HL-60 (cell line): ENCODE data around the gene FGD3.

Source experiments
- DNase-seq, 2 experiments: peaks; one replicate each; pipeline ENCODE4 v3.0.0-alpha.2; 2010 to 2020; ENCODE audit warnings: low read depth in 1 of 2, low spot score in 1 of 2
- H3K27ac ChIP-seq: fragments of 250-450 bp; sonication (Bioruptor Pico); replicated peaks from 2 replicates; pipeline ENCODE4 v1.5.1; 2020; ENCODE audit warnings: mild to moderate bottlenecking, moderate library complexity
- H3K27me3 ChIP-seq: fragments of 250-450 bp; sonication (Bioruptor Pico); 2 replicates; pipeline ENCODE4 v1.5.1; 2021; ENCODE audit warnings: mild to moderate bottlenecking, moderate library complexity; ENCODE audit not compliant: insufficient read depth, poor library complexity, severe bottlenecking
- H3K4me3 ChIP-seq: replicated peaks from 2 replicates; pipeline ENCODE4 v1.5.1; 2011; ENCODE audit warnings: mild to moderate bottlenecking, control low read depth, low read length; ENCODE audit not compliant: insufficient read depth
- GABPA ChIP-seq: IDR thresholded peaks from 2 replicates; pipeline ENCODE4 v1.6.1; 2012; ENCODE audit warnings: low read depth
- POLR2AphosphoS5 ChIP-seq: IDR thresholded peaks from 2 replicates; pipeline ENCODE4 v1.6.1; 2012; ENCODE audit warnings: low read depth
- SPI1 ChIP-seq: IDR thresholded peaks from 2 replicates; pipeline ENCODE4 v1.6.1; 2012; ENCODE audit warnings: low read depth, mild to moderate bottlenecking, borderline replicate concordance
- TF ChIP-seq, protein P1 (sequence below): IDR thresholded peaks from 2 replicates; pipeline ENCODE4 v1.6.1; 2012; ENCODE audit warnings: low read depth; ENCODE audit not compliant: insufficient replicate concordance
- TF ChIP-seq, protein P2 (sequence below): IDR thresholded peaks from one replicate; pipeline ENCODE4 v1.5.1; 2011; ENCODE audit warnings: low read length, control low read depth, inconsistent platforms; ENCODE audit not compliant: insufficient read depth

FGD3 gene

DNA sequence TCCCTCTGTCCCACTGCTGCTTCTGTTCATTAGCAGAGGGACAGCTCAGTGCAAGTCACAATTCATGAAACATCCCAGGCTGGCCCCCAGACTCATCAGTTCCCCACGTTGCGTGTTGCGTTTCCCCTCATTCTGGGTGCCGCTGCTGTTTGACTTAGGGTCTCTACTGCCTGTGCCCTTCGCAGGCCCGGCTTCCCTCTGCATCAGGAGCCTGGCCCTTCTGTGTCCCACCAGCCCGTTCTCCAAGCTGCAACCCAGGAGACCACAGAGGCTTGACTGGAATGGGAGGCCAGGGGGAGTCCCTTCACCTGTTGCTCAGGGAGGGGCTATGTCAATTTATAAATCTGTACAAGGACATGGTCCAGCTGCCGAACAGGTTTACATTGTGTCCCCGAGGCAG, 57.2 kb downstream of the FGD3 start:
- Histone ChIP-seq H3K4me3 (no peak overlapping the region), H3K27me3 (no peaks in the 10 kb centered on the region), H3K27ac (no peak overlapping the region)
- DNase-seq, result no peak
- no peak for TF ChIP-seq POLR2AphosphoS5
- TF ChIP-seq GABPA, result no peak
- TF ChIP-seq, protein P1, sequence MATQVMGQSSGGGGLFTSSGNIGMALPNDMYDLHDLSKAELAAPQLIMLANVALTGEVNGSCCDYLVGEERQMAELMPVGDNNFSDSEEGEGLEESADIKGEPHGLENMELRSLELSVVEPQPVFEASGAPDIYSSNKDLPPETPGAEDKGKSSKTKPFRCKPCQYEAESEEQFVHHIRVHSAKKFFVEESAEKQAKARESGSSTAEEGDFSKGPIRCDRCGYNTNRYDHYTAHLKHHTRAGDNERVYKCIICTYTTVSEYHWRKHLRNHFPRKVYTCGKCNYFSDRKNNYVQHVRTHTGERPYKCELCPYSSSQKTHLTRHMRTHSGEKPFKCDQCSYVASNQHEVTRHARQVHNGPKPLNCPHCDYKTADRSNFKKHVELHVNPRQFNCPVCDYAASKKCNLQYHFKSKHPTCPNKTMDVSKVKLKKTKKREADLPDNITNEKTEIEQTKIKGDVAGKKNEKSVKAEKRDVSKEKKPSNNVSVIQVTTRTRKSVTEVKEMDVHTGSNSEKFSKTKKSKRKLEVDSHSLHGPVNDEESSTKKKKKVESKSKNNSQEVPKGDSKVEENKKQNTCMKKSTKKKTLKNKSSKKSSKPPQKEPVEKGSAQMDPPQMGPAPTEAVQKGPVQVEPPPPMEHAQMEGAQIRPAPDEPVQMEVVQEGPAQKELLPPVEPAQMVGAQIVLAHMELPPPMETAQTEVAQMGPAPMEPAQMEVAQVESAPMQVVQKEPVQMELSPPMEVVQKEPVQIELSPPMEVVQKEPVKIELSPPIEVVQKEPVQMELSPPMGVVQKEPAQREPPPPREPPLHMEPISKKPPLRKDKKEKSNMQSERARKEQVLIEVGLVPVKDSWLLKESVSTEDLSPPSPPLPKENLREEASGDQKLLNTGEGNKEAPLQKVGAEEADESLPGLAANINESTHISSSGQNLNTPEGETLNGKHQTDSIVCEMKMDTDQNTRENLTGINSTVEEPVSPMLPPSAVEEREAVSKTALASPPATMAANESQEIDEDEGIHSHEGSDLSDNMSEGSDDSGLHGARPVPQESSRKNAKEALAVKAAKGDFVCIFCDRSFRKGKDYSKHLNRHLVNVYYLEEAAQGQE, result no peak
- TF ChIP-seq, protein P2, sequence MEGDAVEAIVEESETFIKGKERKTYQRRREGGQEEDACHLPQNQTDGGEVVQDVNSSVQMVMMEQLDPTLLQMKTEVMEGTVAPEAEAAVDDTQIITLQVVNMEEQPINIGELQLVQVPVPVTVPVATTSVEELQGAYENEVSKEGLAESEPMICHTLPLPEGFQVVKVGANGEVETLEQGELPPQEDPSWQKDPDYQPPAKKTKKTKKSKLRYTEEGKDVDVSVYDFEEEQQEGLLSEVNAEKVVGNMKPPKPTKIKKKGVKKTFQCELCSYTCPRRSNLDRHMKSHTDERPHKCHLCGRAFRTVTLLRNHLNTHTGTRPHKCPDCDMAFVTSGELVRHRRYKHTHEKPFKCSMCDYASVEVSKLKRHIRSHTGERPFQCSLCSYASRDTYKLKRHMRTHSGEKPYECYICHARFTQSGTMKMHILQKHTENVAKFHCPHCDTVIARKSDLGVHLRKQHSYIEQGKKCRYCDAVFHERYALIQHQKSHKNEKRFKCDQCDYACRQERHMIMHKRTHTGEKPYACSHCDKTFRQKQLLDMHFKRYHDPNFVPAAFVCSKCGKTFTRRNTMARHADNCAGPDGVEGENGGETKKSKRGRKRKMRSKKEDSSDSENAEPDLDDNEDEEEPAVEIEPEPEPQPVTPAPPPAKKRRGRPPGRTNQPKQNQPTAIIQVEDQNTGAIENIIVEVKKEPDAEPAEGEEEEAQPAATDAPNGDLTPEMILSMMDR, result no peak
- no peak for TF ChIP-seq SPI1

DNA sequence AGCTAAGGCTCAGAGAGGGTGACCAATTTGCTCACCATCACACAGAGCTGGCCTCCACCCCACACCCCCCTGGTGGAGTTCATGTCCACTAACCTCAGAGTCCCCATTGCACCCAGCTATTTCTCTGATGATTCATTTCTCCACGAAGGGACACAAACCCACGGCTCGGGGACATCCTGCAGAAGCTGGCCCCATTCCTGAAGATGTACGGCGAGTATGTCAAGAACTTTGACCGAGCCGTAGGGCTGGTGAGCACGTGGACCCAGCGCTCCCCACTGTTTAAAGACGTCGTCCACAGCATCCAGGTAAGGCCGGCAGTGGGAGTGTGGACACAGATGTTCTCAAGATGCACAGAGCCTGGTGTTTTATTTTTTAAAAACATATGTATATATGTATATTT, 58.6 kb downstream of the FGD3 start:
- no peak overlapping the region for H3K4me3 ChIP-seq
- no peak for DNase-seq
- H3K27ac ChIP-seq, result no peak overlapping the region
- TF ChIP-seq, protein P2, result no peak
- TF ChIP-seq, protein P1, result no peak
- TF ChIP-seq SPI1 (no peak), GABPA (no peak), POLR2AphosphoS5 (no peak)
- H3K27me3 ChIP-seq, result no peaks in the 10 kb centered on the region

DNA sequence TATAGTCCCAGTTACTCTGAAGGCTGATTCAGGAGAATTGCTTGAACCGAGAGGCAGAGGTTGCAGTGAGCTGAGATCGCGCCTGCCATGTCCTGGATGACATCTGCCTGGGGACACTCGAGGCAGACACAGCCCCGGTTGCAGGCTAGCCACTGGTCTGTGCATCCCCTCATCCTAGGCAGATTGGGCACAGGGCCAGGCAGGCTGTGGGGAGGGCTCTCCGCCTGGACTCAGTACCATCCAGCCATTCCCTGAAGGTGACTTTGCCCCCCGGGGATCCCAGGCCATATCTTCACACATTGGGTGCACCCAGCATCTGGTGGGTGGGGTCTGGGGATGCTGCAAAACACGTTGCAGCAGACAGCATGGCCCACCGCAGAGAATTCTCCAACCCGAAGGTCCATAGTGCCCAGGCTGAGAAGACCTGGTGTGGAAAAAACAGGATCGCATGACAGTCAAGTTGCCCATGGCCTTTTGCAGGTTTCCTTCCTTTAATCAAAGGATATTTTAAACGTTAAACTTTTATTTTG, 60.3 kb downstream of the FGD3 start:
- DNase-seq, result no peak
- no peak overlapping the region for H3K4me3 ChIP-seq
- TF ChIP-seq, protein P1, result no peak
- TF ChIP-seq SPI1 (no peak), POLR2AphosphoS5 (no peak), GABPA (no peak)
- TF ChIP-seq, protein P2, result no peak
- H3K27ac ChIP-seq, result no peak overlapping the region
- H3K27me3 ChIP-seq, result no peaks in the 10 kb centered on the region
